Activated CD8-positive, alpha-beta T cell treated with anti-CD3 and anti-CD28 coated beads, Interleukin-2, amount 10 ng/mL, durations not matched to agents 7 days and 5 days (primary cell): ENCODE measurements around the gene ZKSCAN4. TPM values are rescaled to one million over a fixed set of nuclear protein-coding genes. Genes with fewer than 3 reads are reported as not detected.
A peak's percentile ranks its signal among the peaks of the same experiment; 100 is the strongest.

Source experiments
- ATAC-seq: fragments of 150-1000 bp; cut with Tn5 transposase; one replicate; pipeline ENCODE4 v1.10.0; 2021; ENCODE audit warnings: moderate library complexity
- CTCF ChIA-PET: fragments of 350-600 bp; sonication (Branson Sonifier 250); formaldehyde crosslinking; loops from one replicate; lab custom pipeline; 2021; ENCODE audit warnings: antibody characterized with exemption; lab: Charles Lee
- POLR2A ChIA-PET: fragments of 350-600 bp; sonication (Branson Sonifier 250); formaldehyde crosslinking; loops from one replicate; lab custom pipeline; 2021; ENCODE audit warnings: antibody characterized with exemption; lab: Charles Lee
- DNase-seq: peaks from one replicate; pipeline ENCODE4 v3.0.0-alpha.2; 2020
- H3K27ac Mint-ChIP-seq: one replicate; pipeline ENCODE4 v1.8.0; 2021; ENCODE audit warnings: mild to moderate bottlenecking, mixed read lengths
- H3K27me3 Mint-ChIP-seq: one replicate; pipeline ENCODE4 v1.8.0; 2021; ENCODE audit warnings: low read depth, mixed read lengths
- H3K36me3 Mint-ChIP-seq: one replicate; pipeline ENCODE4 v1.8.0; 2021; ENCODE audit warnings: low read depth, mixed read lengths
- H3K4me1 Mint-ChIP-seq: one replicate; pipeline ENCODE4 v1.8.0; 2021; ENCODE audit warnings: low read depth, mixed read lengths
- H3K4me3 Mint-ChIP-seq: one replicate; pipeline ENCODE4 v1.8.0; 2021; ENCODE audit warnings: mild to moderate bottlenecking, mixed read lengths
- H3K9me3 Mint-ChIP-seq: one replicate; pipeline ENCODE4 v1.8.0; 2022; ENCODE audit warnings: mixed read lengths; ENCODE audit not compliant: insufficient read depth
- total RNA-seq, 2 experiments: library from RNA; stranded (reverse); gene quantifications; one replicate each; pipeline ENCODE4 v1.2.3, GENCODE V29; 2021

Gene ZKSCAN4
- total RNA-seq, 2 experiments from 2014 or later = 6.9 to 7.7 TPM

DNA sequence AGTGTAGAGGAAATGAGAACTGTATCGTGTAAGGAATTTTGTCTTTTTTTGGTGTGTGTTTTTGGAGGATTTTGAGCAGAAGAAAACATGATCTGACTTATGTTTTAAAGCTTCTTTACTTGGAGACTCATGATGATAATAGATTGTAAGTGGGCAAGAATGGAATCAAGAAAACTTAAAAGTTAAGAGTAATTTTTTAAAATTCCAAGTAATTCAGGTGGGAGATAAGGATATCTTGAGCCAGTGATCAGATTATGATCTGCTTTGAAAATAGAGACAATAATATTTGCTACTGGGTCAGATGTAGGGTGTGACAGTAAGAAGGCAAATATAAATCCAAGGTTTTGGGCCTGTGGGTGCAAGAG, 15.6 kb upstream of the ZKSCAN4 start:
- Mint-ChIP-seq H3K36me3 (peaks cover 14% of the 10 kb centered on the region), H3K27ac (no peak overlapping the region), H3K9me3 (no peaks in the 10 kb centered on the region), H3K4me3 (no peak overlapping the region), H3K27me3 (peaks cover 4% of the 10 kb centered on the region), H3K4me1 (peaks cover 15% of the 10 kb centered on the region)
- ChIA-PET POLR2A (interaction anchor here (0.8 to 4.0 kb wide), 10 partner anchors 14 to 373 kb away, joined by 3 to 27 read pairs (median 6); partner anchors contain the start of genes PGBD1, ZKSCAN4, ZKSCAN8 and ZSCAN31), CTCF (interaction anchor here (1.2 to 3.1 kb wide), 7 partner anchors 15 to 163 kb away, joined by 3 to 20 read pairs (median 4); partner anchors contain the start of genes ZKSCAN3 and ZKSCAN4)
- no peak for ATAC-seq
- DNase-seq = no peak

GRCh38 chr6:28266962-28267694, 15.1 kb upstream of the ZKSCAN4 start, which contains the start of gene ZSCAN26:
Gene ZSCAN26 (plus strand): TSS chr6:28267143. CDS start chr6:28271920, 4,777 bp downstream.
- H3K9me3 Mint-ChIP-seq = no peaks in the 10 kb centered on the region
- H3K4me3 Mint-ChIP-seq = no peak within 1 kb of the TSS
- ATAC-seq = peak; percentile 98
- CTCF ChIA-PET = interaction anchor here (0.7 to 3.1 kb wide), 10 partner anchors 14 to 163 kb away, joined by 3 to 20 read pairs (median 4); partner anchors contain the start of genes PGBD1, ZKSCAN3 and ZKSCAN4
- peaks cover 15% of the 10 kb centered on the region for H3K4me1 Mint-ChIP-seq
- peak; percentile 92 for DNase-seq
- no peak within 1 kb of the TSS for H3K27ac Mint-ChIP-seq
- POLR2A ChIA-PET = interaction anchor here (0.8 to 4.0 kb wide), 13 partner anchors 14 to 374 kb away, joined by 3 to 27 read pairs (median 6); partner anchors contain the start of genes PGBD1, ZKSCAN3, ZKSCAN4 and ZKSCAN8
- peaks cover 8% of the 10 kb centered on the region for H3K27me3 Mint-ChIP-seq
- peaks cover 9% of the 10 kb centered on the region for H3K36me3 Mint-ChIP-seq

DNA sequence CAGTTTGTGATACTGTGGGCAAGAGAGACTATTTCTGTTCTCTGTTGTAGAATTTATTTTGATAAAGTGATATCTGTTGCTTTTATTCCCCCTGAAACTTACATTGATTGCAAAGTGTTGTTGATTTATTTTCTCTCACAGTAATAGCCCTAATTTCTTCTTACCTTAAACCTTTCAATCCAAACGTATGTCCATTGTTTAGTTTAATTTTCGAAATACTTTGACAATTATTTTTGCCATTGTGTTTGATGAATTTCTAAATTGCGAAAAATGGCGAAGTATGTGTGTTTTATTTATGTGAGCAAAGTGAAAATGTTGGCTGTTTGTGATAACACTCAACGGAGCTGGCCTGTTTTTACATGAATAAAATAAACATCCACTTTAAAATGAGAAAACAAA, 14.5 kb upstream of the ZKSCAN4 start:
- peaks cover 8% of the 10 kb centered on the region for H3K27me3 Mint-ChIP-seq
- H3K36me3 Mint-ChIP-seq = peaks cover 6% of the 10 kb centered on the region
- H3K27ac Mint-ChIP-seq = no peak overlapping the region
- no peaks in the 10 kb centered on the region for H3K9me3 Mint-ChIP-seq
- H3K4me3 Mint-ChIP-seq = no peak overlapping the region
- DNase-seq (no peak), ATAC-seq (no peak)
- POLR2A ChIA-PET = interaction anchor here (0.9 to 4.0 kb wide), 12 partner anchors 13 to 373 kb away, joined by 3 to 27 read pairs (median 6); partner anchors contain the start of genes PGBD1, ZKSCAN3, ZKSCAN4 and ZKSCAN8
- CTCF ChIA-PET = interaction anchor here (0.7 to 3.1 kb wide), 10 partner anchors 14 to 162 kb away, joined by 3 to 20 read pairs (median 4); partner anchors contain the start of genes PGBD1, ZKSCAN3 and ZKSCAN4
- peaks cover 15% of the 10 kb centered on the region for H3K4me1 Mint-ChIP-seq

DNA sequence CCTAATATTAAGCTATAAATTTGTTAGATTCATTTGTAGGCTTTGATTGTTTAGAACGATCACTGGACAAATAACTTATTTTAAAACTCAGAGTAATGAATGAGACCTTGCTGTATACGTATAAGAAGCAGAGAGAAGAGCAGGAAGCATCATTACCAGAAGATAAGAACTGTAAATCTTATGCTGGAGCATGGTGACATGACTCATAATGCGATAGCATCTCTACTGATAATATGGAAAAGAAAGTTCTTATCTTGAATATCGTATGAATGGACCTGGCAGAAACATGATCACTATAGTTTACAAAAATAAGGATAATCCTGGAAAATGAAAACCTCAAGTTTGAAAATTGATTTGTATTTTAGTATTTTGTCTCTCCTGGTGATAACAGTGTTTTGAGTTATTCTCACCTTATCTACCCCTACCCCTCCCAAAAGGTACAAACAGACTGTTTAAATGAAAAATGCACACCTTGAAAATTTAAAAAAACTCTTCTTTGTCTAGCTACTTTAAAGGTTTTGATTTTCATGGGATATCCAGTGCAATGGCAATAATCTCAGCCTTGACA, 12.8 kb upstream of the ZKSCAN4 start:
- H3K36me3 Mint-ChIP-seq = peaks cover 5% of the 10 kb centered on the region
- H3K9me3 Mint-ChIP-seq = no peaks in the 10 kb centered on the region
- CTCF ChIA-PET = interaction anchor here (1.9 kb wide), 1 partner anchor 91 kb away, joined by 13 read pairs; no protein-coding TSS in a partner anchor
- POLR2A ChIA-PET = interaction anchor here (0.6 to 4.0 kb wide), 2 partner anchors 13 to 18 kb away, joined by 3 to 27 read pairs; partner anchors contain the start of gene ZKSCAN4
- no peak for DNase-seq
- H3K4me3 Mint-ChIP-seq = no peak overlapping the region
- ATAC-seq = no peak
- H3K4me1 Mint-ChIP-seq = peaks cover 15% of the 10 kb centered on the region
- H3K27ac Mint-ChIP-seq = no peak overlapping the region
- peaks cover 12% of the 10 kb centered on the region for H3K27me3 Mint-ChIP-seq

- no peaks in the 10 kb centered on the region for H3K9me3 Mint-ChIP-seq
- DNase-seq = no peak
- ATAC-seq = no peak
- peaks cover under 1% of the 10 kb centered on the region for H3K36me3 Mint-ChIP-seq
- POLR2A ChIA-PET = interaction anchor here (1.0 kb wide), 1 partner anchor 12 kb away, joined by 3 read pairs; the partner anchor contains the start of gene ZKSCAN4
- CTCF ChIA-PET = interaction anchor here (0.9 to 1.9 kb wide), 3 partner anchors 10 to 92 kb away, joined by 3 to 13 read pairs (median 5); partner anchors contain the start of gene ZKSCAN4
- H3K4me1 Mint-ChIP-seq = peaks cover 14% of the 10 kb centered on the region
- H3K27ac Mint-ChIP-seq = no peak overlapping the region
- no peak overlapping the region for H3K4me3 Mint-ChIP-seq
- peaks cover 12% of the 10 kb centered on the region for H3K27me3 Mint-ChIP-seq
Observed at GRCh38 chr6:28263922-28264321, 11.9 kb upstream of the ZKSCAN4 start.

GRCh38 chr6:28258877-28259777, 7.1 kb upstream of the ZKSCAN4 start, which contains the start of gene NKAPL:
Gene NKAPL (plus strand): TSS chr6:28259297. CDS start chr6:28259372, 75 bp downstream.
- peak; percentile 57 for DNase-seq
- ChIA-PET POLR2A (no interaction called here), CTCF (interaction anchor here (1.2 kb wide), 1 partner anchor 24 kb away, joined by 3 read pairs; no protein-coding TSS in a partner anchor)
- Mint-ChIP-seq H3K9me3 (peaks cover 5% of the 10 kb centered on the region), H3K4me3 (peak within 1 kb of the TSS; percentile 9), H3K27ac (peak within 1 kb of the TSS; percentile 26), H3K36me3 (peaks cover 8% of the 10 kb centered on the region), H3K4me1 (peaks cover 8% of the 10 kb centered on the region), H3K27me3 (peaks cover 15% of the 10 kb centered on the region)
- ATAC-seq = peak; percentile 64

GRCh38 chr6:28257042-28257441, 5.0 kb upstream of the ZKSCAN4 start:
- peaks cover 7% of the 10 kb centered on the region for H3K27me3 Mint-ChIP-seq
- no peak overlapping the region for H3K4me3 Mint-ChIP-seq
- CTCF ChIA-PET = no interaction called here
- DNase-seq (no peak), ATAC-seq (no peak)
- peaks cover 5% of the 10 kb centered on the region for H3K9me3 Mint-ChIP-seq
- peaks cover 14% of the 10 kb centered on the region for H3K4me1 Mint-ChIP-seq
- peaks cover 8% of the 10 kb centered on the region for H3K36me3 Mint-ChIP-seq
- POLR2A ChIA-PET = no interaction called here
- H3K27ac Mint-ChIP-seq = no peak overlapping the region

- POLR2A ChIA-PET = interaction anchor here (1.1 to 1.2 kb wide), 2 partner anchors 13 to 149 kb away, joined by 3 to 7 read pairs; partner anchors contain the start of gene ZSCAN26
- Mint-ChIP-seq H3K9me3 (peaks cover 5% of the 10 kb centered on the region), H3K4me3 (no peak overlapping the region), H3K27me3 (peaks cover 4% of the 10 kb centered on the region), H3K36me3 (peaks cover 19% of the 10 kb centered on the region), H3K4me1 (peaks cover 38% of the 10 kb centered on the region), H3K27ac (no peak overlapping the region)
- ATAC-seq (no peak), DNase-seq (no peak)
- CTCF ChIA-PET = interaction anchor here (1.3 to 3.1 kb wide), 4 partner anchors 9 to 102 kb away, joined by 3 to 17 read pairs (median 6); partner anchors contain the start of gene ZSCAN26
Observed at GRCh38 chr6:28254121-28254519, 2.1 kb upstream of the ZKSCAN4 start.

DNA sequence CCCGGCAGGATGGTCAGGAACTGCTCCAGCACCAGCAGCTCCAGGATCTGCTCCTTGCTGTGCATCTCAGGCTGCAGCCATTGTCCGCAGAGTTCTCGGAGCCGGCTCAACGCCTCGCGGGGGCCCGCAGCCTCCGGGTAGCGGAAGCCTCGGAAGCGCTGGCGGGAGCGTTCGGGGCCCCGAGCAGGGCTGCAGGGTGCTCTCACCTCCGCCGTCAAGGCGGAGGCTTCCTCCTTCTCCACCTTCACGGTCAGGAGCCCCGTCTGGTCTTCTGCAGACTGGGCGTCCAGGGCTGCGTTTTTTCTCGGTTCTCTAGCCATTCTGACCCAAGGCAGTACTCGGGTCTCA, 434 bp downstream of the ZKSCAN4 start:
- POLR2A ChIA-PET = interaction anchor here (0.9 to 2.4 kb wide), 5 partner anchors 9 to 147 kb away, joined by 3 to 27 read pairs (median 5); partner anchors contain the start of genes ZSCAN16 and ZSCAN26
- no peaks in the 10 kb centered on the region for H3K27me3 Mint-ChIP-seq
- peak overlapping the region; percentile 92 for H3K4me3 Mint-ChIP-seq
- H3K27ac Mint-ChIP-seq = peak overlapping the region; percentile 87
- H3K4me1 Mint-ChIP-seq = peaks cover 33% of the 10 kb centered on the region
- DNase-seq (peak; percentile 58), ATAC-seq (peak; percentile 89)
- peaks cover 28% of the 10 kb centered on the region for H3K36me3 Mint-ChIP-seq
- CTCF ChIA-PET = interaction anchor here (1.0 to 3.1 kb wide), 7 partner anchors 9 to 110 kb away, joined by 3 to 17 read pairs (median 4); partner anchors contain the start of genes PGBD1, ZKSCAN8 and ZSCAN26
- H3K9me3 Mint-ChIP-seq = no peaks in the 10 kb centered on the region

- ChIA-PET POLR2A (interaction anchor here (0.9 to 2.4 kb wide), 2 partner anchors 16 to 114 kb away, joined by 3 to 27 read pairs; partner anchors contain the start of gene ZSCAN26), CTCF (interaction anchor here (1.0 to 1.3 kb wide), 2 partner anchors 16 to 105 kb away, joined by 4 read pairs; partner anchors contain the start of gene ZSCAN26)
- Mint-ChIP-seq H3K9me3 (no peaks in the 10 kb centered on the region), H3K4me1 (peaks cover 33% of the 10 kb centered on the region), H3K4me3 (peak overlapping the region; percentile 67), H3K36me3 (peaks cover 35% of the 10 kb centered on the region), H3K27me3 (no peaks in the 10 kb centered on the region), H3K27ac (no peak overlapping the region)
- ATAC-seq = no peak
- DNase-seq = no peak
Observed at GRCh38 chr6:28250747-28251146, 1.3 kb downstream of the ZKSCAN4 start.
